ENCODE data around the gene KIAA1958.

- no peak for TF ChIP-seq CTCF (conservative IDR thresholded peaks at IDR 0.05)
- TF ChIP-seq ZFX (IDR thresholded peaks at IDR 0.05), result no peak
Observed at GRCh38 chr9:112655668-112656067, 169.0 kb downstream of the KIAA1958 start.

Data from C4-2B (cell line).